Activated T-helper 1 cell treated with Interleukin-2 at 50 U/mL for 16 hours (primary cell): ENCODE results near the gene RFX1.
A peak's percentile ranks its signal among the peaks of the same experiment; 100 is the strongest.
"Not testable (repeated sequence)": the region's sequence is repeated elsewhere in the genome, so short reads cannot be mapped to it uniquely, and the experiment has no call there.

Source experiments
- DNase-seq: peaks from one replicate; pipeline ENCODE4 v3.0.0-alpha.2; 2020; ENCODE audit warnings: low read depth

The RFX1 gene

GRCh38 chr19:14026652-14027192 is 20.6 kb upstream of the RFX1 start:
- not testable (repeated sequence) for DNase-seq

GRCh38 chr19:14023404-14024235 is 17.5 kb upstream of the RFX1 start:
- no peak for DNase-seq

GRCh38 chr19:14022469-14022868 is 16.3 kb upstream of the RFX1 start:
- DNase-seq, result no peak

- DNase-seq, result no peak
Observed at GRCh38 chr19:14021474-14021873, 15.4 kb upstream of the RFX1 start.

- not testable (repeated sequence) for DNase-seq
Observed at GRCh38 chr19:14019739-14020138, 13.6 kb upstream of the RFX1 start.

- no peak for DNase-seq
Observed at GRCh38 chr19:14019100-14019499, 13.0 kb upstream of the RFX1 start.

- DNase-seq, result no peak
Observed at GRCh38 chr19:14015524-14016035, 9.5 kb upstream of the RFX1 start.

- DNase-seq, result no peak
Observed at GRCh38 chr19:14012378-14012915, 6.3 kb upstream of the RFX1 start.

- no peak for DNase-seq
Observed at GRCh38 chr19:14006766-14007562, 844 bp upstream of the RFX1 start.

- peak; percentile 84 for DNase-seq
Observed at GRCh38 chr19:14005349-14006084, 603 bp downstream of the RFX1 start.

- DNase-seq, result no peak
Observed at GRCh38 chr19:14004619-14005348, 1.3 kb downstream of the RFX1 start.

- no peak for DNase-seq
Observed at GRCh38 chr19:14003251-14004055, 2.7 kb downstream of the RFX1 start.

GRCh38 chr19:14002571-14003250 is 3.4 kb downstream of the RFX1 start:
- no peak for DNase-seq

GRCh38 chr19:14000691-14001375 is 5.3 kb downstream of the RFX1 start:
- DNase-seq, result no peak

GRCh38 chr19:13999085-13999484 is 7.0 kb downstream of the RFX1 start:
- no peak for DNase-seq

- no peak for DNase-seq
Observed at GRCh38 chr19:13998426-13998825, 7.7 kb downstream of the RFX1 start.

GRCh38 chr19:13997631-13997962 is 8.5 kb downstream of the RFX1 start:
- no peak for DNase-seq

- no peak for DNase-seq
Observed at GRCh38 chr19:13996928-13997630, 9.0 kb downstream of the RFX1 start.
